Neural crest cell (in vitro differentiated cells): ENCODE results near the gene FEN1. TPM values are rescaled to one million over a fixed set of nuclear protein-coding genes. Genes with fewer than 3 reads are reported as not detected.

Experiments
- DNase-seq: peaks from one replicate; pipeline ENCODE4 v3.0.0; 2021; ENCODE audit warnings: low read depth, mixed read lengths, low spot score
- H3K27ac Mint-ChIP-seq: one replicate; pipeline ENCODE4 v1.8.0; 2021; ENCODE audit warnings: mild to moderate bottlenecking, mixed read lengths; ENCODE audit not compliant: unreplicated experiment
- H3K27me3 Mint-ChIP-seq: 2 replicates; pipeline ENCODE4 v1.8.0; 2021; ENCODE audit warnings: low read depth, mild to moderate bottlenecking, mixed read lengths
- H3K36me3 Mint-ChIP-seq: 2 replicates; pipeline ENCODE4 v1.8.0; 2021; ENCODE audit warnings: low read depth, mild to moderate bottlenecking, mixed read lengths
- H3K4me1 Mint-ChIP-seq: 2 replicates; pipeline ENCODE4 v1.8.0; 2021; ENCODE audit warnings: mixed read lengths
- H3K4me3 Mint-ChIP-seq: one replicate; pipeline ENCODE4 v1.8.0; 2021; ENCODE audit warnings: mild to moderate bottlenecking, mixed read lengths
- H3K9me3 Mint-ChIP-seq: 2 replicates; pipeline ENCODE4 v1.8.0; 2021; ENCODE audit warnings: mixed read lengths
- total RNA-seq: library from RNA; stranded (reverse); gene quantifications from 2 replicates; pipeline ENCODE4 v1.2.1, GENCODE V29; 2021
- TF ChIP-seq, protein P1 (sequence below): fragments of 200-600 bp; sonication (generic); conservative IDR thresholded peaks from 2 replicates; pipeline ENCODE4 v1.5.0; 2021; ENCODE audit warnings: antibody characterized with exemption, mild to moderate bottlenecking

FEN1 gene
- total RNA-seq, 1 donor from 2014 or later = 99.6 TPM

DNA sequence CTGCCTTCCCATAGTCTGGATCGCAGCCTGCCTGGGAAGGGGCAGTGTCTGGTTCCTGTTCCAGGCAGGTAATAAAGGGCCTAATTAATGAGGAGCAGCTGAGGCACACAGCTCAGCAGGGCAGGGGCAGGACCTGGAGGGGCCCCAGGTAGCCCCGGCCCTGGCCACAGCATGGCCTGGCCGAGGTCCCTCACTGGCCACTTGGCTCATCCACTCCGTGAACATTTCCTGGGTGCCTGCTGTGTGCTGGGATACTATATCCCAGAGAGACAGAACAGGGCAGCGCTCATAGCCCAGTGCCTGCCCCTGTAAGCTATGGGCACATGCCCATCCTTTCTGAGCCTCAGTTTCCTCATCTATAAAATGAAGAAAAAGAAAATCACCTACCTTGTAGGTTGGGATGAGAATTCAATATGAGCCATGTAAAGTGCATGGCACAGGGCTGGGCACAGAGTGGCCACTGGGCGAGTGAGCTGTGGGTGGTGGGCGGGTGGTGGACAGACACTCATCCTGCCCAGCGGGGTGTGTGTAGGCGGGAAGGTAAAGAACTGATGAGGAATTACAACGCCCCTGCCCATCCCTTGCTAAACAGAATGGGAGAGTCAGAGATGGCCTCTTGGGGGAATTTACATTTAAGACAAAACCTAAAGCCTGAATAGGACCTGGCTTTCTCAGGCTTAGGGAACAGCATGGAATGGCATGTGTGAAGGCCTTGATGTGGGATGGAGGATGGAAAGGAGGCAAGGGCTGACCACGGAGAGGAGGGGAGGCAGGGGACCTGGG, 31.1 kb upstream of the FEN1 start:
- peaks cover 14% of the 10 kb centered on the region for H3K4me1 Mint-ChIP-seq
- peaks cover 27% of the 10 kb centered on the region for H3K27me3 Mint-ChIP-seq
- no peaks in the 10 kb centered on the region for H3K36me3 Mint-ChIP-seq
- H3K9me3 Mint-ChIP-seq = no peaks in the 10 kb centered on the region
- H3K4me3 Mint-ChIP-seq = no peak overlapping the region
- H3K27ac Mint-ChIP-seq = no peak overlapping the region
- DNase-seq = no peak
- TF ChIP-seq, protein P1, sequence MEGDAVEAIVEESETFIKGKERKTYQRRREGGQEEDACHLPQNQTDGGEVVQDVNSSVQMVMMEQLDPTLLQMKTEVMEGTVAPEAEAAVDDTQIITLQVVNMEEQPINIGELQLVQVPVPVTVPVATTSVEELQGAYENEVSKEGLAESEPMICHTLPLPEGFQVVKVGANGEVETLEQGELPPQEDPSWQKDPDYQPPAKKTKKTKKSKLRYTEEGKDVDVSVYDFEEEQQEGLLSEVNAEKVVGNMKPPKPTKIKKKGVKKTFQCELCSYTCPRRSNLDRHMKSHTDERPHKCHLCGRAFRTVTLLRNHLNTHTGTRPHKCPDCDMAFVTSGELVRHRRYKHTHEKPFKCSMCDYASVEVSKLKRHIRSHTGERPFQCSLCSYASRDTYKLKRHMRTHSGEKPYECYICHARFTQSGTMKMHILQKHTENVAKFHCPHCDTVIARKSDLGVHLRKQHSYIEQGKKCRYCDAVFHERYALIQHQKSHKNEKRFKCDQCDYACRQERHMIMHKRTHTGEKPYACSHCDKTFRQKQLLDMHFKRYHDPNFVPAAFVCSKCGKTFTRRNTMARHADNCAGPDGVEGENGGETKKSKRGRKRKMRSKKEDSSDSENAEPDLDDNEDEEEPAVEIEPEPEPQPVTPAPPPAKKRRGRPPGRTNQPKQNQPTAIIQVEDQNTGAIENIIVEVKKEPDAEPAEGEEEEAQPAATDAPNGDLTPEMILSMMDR = no peak

DNA sequence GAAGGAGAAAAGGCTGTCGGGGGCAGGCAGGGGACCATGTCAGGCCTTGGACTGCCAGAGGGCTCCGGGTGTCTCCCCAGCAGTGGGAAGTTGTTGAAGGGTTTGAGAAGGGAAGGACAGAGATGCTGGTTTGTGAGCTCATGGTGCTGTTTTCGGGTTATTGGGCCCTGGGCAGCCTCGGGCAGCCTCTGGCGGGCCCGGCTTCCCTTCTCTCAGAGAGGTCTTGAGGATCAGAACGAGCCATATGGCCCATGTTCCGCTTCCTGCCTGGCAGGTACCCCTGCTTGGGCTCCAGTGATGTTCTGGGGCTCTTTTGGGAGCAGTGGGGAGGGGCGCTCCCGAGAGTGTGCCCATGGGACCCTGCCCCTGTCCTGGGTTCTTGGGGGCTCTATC, 30.5 kb upstream of the FEN1 start:
- Mint-ChIP-seq H3K4me1 (peaks cover 11% of the 10 kb centered on the region), H3K9me3 (no peaks in the 10 kb centered on the region)
- no peak for DNase-seq

DNA sequence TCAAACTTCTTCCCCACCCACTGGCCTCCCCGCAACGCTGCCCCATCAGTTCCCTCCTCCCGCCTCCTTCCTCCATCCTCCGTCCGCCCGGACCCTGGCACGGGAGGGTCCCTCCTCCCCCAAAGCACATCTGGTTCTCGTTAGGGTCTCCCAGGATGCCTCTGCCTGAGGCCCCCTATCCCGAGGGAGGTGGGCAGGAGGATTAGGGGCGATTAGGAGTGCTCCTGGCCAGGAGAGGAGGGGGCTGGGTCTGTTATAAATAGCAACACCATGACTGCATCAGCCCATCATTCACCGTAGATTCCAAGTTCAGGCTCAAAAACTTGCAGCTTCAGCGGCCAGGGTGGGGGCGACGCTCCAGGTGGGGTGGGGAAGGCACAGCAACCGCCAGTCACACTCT, 29.9 kb upstream of the FEN1 start:
- Mint-ChIP-seq H3K4me3 (no peak overlapping the region), H3K4me1 (peaks cover 10% of the 10 kb centered on the region), H3K27ac (no peak overlapping the region)

More for the DNA sequence above, 30.5 kb upstream of the FEN1 start:
- no peak overlapping the region for H3K27ac Mint-ChIP-seq
- H3K4me3 Mint-ChIP-seq = no peak overlapping the region
- H3K27me3 Mint-ChIP-seq = peaks cover 25% of the 10 kb centered on the region
- no peaks in the 10 kb centered on the region for H3K36me3 Mint-ChIP-seq
- TF ChIP-seq, protein P1 = no peak

DNA sequence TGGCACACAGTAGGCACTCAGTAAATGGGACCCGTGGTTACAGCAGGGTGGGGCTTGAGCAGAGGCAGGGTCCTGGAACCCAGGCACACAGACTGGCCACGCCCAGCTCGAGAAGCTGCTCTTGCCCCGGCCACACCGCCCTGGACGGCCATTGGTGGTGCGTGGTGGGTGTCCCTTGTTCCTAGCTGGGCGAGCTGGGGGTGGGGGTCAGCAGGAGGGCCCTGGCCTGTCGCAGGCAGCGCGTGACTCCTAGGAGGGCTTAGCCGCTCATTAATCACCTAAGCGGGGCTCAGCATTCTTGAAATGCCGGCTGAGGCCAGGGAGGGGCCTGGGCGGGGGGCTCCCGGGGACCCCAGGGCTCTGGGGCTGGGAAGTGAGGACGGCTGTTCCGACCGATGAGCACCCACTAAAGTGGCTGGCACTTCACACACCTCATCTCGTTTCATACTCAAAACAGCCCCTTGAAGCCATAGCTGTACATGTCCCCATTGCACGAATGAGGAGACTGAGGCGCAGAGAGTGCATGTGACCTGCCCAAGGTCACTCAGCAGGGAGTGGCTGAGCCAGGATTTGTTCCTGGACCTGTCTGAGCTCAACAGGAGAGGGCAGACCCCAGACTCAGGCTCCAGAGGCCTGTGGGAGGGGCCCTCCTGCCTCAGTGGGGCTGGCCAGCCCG, 28.6 kb upstream of the FEN1 start:
- H3K27ac Mint-ChIP-seq = no peak overlapping the region
- peaks cover 19% of the 10 kb centered on the region for H3K27me3 Mint-ChIP-seq
- no peak overlapping the region for H3K4me3 Mint-ChIP-seq
- no peaks in the 10 kb centered on the region for H3K36me3 Mint-ChIP-seq
- no peaks in the 10 kb centered on the region for H3K9me3 Mint-ChIP-seq
- DNase-seq = no peak
- TF ChIP-seq, protein P1 = no peak
- H3K4me1 Mint-ChIP-seq = peaks cover 10% of the 10 kb centered on the region

More for the DNA sequence above, 29.9 kb upstream of the FEN1 start:
- no peaks in the 10 kb centered on the region for H3K9me3 Mint-ChIP-seq
- TF ChIP-seq, protein P1 = no peak
- no peaks in the 10 kb centered on the region for H3K36me3 Mint-ChIP-seq
- peaks cover 24% of the 10 kb centered on the region for H3K27me3 Mint-ChIP-seq
- DNase-seq = no peak

DNA sequence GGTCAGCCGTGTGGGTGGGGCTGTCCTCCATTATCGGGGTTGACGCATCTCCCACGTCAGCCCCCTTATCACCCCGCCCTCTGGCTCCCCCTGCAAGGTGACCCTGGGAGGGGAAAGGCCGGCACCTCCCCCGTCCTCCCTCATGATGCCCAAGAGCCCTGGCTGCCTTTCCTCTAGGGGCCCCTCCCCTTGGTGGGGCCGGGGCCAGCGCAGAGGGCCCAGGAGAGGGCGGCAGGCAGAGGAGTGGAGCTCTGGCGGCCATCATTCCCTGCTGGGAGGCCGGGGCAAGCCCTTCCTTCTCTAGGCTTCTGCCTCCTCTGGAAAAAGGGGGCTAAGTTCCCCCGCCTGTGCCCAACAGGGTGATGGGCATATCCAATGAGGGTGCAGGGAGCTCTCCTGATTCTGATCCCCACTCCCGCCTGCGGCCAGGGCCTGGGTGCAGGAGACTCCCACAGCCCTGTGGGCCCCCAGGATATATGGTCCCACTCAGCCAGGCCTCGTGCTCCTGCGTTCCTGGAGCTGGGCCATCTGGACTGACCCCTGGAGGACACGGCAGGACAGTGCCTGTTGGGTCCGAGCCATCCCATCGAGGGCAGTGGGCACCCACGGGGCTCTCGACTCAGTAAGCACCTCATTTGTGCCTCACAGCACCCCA, 28.0 kb upstream of the FEN1 start:
- Mint-ChIP-seq H3K27ac (no peak overlapping the region), H3K27me3 (peaks cover 13% of the 10 kb centered on the region), H3K9me3 (no peaks in the 10 kb centered on the region), H3K4me1 (peaks cover 10% of the 10 kb centered on the region), H3K4me3 (no peak overlapping the region), H3K36me3 (no peaks in the 10 kb centered on the region)
- no peak for DNase-seq
- TF ChIP-seq, protein P1 = no peak
